Loucy (cell line): Measurements from ENCODE around the gene ACSL5.

Experiments
- EZH2phosphoT487 ChIP-seq: fragments of 200-600 bp; IDR thresholded peaks from 2 replicates; pipeline ENCODE4 v1.6.1; 2018; ENCODE audit warnings: antibody characterized with exemption, mild to moderate bottlenecking, moderate library complexity, borderline replicate concordance
- TF ChIP-seq, protein P1 (sequence below): fragments of 200-600 bp; sonication (generic); conservative IDR thresholded peaks from 2 replicates; pipeline ENCODE4 v1.5.1; 2014; ENCODE audit warnings: mild to moderate bottlenecking, antibody characterized with exemption, low read length

DNA sequence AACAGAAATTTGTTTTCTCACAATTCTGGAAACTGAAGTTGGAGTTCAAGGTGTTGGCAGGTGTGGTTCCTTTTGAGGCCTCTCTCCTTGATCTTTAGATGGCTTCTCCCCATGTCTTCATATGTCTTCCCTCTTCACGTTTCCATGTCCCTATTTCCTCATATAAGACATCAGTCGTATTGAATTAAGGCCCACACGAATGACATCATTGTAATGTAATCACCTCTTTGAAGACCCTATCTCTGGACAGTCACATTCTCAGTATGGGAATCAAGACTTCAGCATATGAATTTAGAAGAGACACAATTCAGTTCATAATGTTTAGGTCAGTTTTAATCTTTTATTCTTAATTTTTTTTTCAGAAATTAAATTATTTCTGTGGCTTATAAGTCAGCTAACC is 92.9 kb downstream of the ACSL5 start:
- TF ChIP-seq, protein P1, sequence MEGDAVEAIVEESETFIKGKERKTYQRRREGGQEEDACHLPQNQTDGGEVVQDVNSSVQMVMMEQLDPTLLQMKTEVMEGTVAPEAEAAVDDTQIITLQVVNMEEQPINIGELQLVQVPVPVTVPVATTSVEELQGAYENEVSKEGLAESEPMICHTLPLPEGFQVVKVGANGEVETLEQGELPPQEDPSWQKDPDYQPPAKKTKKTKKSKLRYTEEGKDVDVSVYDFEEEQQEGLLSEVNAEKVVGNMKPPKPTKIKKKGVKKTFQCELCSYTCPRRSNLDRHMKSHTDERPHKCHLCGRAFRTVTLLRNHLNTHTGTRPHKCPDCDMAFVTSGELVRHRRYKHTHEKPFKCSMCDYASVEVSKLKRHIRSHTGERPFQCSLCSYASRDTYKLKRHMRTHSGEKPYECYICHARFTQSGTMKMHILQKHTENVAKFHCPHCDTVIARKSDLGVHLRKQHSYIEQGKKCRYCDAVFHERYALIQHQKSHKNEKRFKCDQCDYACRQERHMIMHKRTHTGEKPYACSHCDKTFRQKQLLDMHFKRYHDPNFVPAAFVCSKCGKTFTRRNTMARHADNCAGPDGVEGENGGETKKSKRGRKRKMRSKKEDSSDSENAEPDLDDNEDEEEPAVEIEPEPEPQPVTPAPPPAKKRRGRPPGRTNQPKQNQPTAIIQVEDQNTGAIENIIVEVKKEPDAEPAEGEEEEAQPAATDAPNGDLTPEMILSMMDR, result no peak
- TF ChIP-seq EZH2phosphoT487, result no peak
